Measurements from ENCODE around the gene ACAP2. TPM values are rescaled to one million over a fixed set of nuclear protein-coding genes. Genes with fewer than 3 reads are reported as not detected.

ACAP2 gene
- total and polyA plus RNA-seq, 2 donors = 18.9 to 40.4 TPM

DNA sequence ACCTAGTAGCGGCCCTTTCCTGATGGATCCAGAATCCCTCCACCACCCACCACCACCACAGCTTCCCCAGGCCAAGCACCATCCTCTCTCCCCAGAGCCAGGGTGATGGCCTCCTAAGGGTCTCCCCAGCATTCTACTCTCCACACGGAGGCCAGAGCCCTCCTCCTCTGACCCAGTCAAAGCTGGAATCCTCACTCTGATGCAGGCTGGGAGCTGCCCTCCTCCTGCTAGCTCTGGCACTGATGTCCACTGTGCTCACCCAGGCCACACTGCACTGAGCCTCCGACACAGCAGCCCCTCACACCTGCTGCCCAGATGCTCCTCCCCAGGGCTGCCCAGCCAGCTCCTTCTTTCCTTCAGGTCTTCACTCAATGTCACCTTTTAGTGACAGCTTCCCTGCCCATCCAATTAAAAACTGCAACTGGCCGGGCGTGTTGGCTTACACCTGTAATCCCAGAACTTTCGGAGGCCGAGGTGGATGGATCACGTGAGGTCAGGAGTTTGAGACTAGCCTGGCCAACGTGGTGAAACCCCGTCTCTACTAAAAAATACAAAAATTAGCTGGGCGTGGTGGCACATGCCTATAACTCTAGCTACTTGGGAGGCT lies 192.9 kb downstream of the ACAP2 start:
- Histone ChIP-seq H3K36me3 (ENCODE audit: control insufficient read depth in 2 of 2, insufficient read depth in 2 of 2, low read length in 1 of 2) (no peaks in the 10 kb centered on the region), H3K9me3 (ENCODE audit: control insufficient read depth in 2 of 2, insufficient read depth in 1 of 2, low read length in 1 of 2) (peaks cover 0 to 7% of the 10 kb centered on the region in 2 donors), H3K27me3 (ENCODE audit: control insufficient read depth in 2 of 2, insufficient read depth in 1 of 2, low read length in 1 of 2) (no peaks in the 10 kb centered on the region), H3K4me1 (ENCODE audit: control insufficient read depth in 2 of 2, insufficient read depth in 2 of 2, low read length in 2 of 2) (peaks cover 0 to 40% of the 10 kb centered on the region in 2 donors), H3K4me3 (ENCODE audit: low read length in 2 of 2) (no peak overlapping the region), H3K27ac (ENCODE audit: low read depth in 1 of 2, low read length in 1 of 2) (no peak overlapping the region)
- 96% methylated on average over 11 of the region's 11 CpGs for WGBS
- no peak for DNase-seq (ENCODE audit: low read depth in 6 of 9, low spot score in 9 of 9)

DNA sequence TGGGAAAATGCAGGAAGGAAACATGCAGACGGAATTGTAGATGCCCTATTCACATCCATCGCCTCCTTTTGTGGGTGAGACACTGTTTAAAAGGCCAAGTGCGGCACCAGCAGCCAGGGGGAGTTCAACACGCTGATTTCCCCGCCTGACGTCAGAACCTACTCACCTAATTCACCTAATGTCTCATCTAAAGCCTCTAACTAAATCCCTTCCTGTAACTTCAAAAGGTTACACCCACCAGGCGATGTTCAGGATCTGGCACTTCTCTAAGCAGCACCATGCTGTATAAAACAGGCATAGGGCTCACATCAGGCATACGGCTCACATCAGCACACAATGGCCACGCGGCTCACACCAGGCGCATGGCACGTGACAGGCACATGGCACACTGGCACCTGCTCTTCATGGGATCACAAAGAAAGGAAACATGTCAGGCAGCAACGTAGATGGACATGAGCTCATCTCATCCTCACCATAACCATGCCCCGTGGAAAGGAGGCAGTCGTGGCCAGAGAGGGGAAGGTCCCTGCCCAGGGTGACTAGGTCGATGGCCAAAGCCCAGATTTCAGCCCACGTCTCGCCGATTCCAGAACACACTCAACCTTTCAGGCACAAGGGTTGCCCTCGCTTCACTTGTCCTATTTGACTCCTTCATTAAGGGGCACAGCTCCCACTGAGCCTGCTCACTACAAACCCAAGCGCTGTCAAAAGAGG lies 193.6 kb downstream of the ACAP2 start:
- Histone ChIP-seq H3K9me3 (ENCODE audit: control insufficient read depth in 2 of 2, insufficient read depth in 1 of 2, low read length in 1 of 2) (peaks cover 0 to 7% of the 10 kb centered on the region in 2 donors), H3K36me3 (ENCODE audit: control insufficient read depth in 2 of 2, insufficient read depth in 2 of 2, low read length in 1 of 2) (no peaks in the 10 kb centered on the region), H3K4me3 (ENCODE audit: low read length in 2 of 2) (no peak overlapping the region), H3K4me1 (ENCODE audit: control insufficient read depth in 2 of 2, insufficient read depth in 2 of 2, low read length in 2 of 2) (peaks cover 0 to 35% of the 10 kb centered on the region in 2 donors), H3K27ac (ENCODE audit: low read depth in 1 of 2, low read length in 1 of 2) (no peak overlapping the region), H3K27me3 (ENCODE audit: control insufficient read depth in 2 of 2, insufficient read depth in 1 of 2, low read length in 1 of 2) (no peaks in the 10 kb centered on the region)
- 98% methylated on average over 21 of the region's 21 CpGs for WGBS
- DNase-seq (ENCODE audit: low read depth in 6 of 9, low spot score in 9 of 9) = no peak

DNA sequence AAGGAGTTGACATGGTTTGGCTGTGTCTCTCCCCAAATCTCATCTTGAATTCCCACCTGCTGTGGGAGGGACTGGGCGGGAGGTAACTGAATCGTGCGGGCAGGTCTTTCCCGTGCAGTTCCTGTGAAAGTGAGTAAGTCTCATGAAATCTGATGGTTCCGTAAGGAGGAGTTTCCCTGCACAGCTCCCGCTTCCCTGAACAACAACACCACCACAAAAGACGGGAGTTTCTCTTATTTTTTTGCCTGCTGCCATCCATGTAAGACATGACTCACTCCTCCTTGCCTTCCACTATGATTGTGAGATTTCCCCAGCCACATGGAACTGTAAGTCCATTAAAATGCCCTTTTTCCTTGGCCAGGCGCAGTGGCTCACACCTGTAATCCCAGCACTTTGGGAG lies 194.5 kb downstream of the ACAP2 start:
- no peak for DNase-seq (ENCODE audit: low read depth in 6 of 9, low spot score in 9 of 9)
- no peak overlapping the region for H3K4me3 ChIP-seq (ENCODE audit: low read length in 2 of 2)
- H3K27me3 ChIP-seq (ENCODE audit: control insufficient read depth in 2 of 2, insufficient read depth in 1 of 2, low read length in 1 of 2) = no peaks in the 10 kb centered on the region
- H3K9me3 ChIP-seq (ENCODE audit: control insufficient read depth in 2 of 2, insufficient read depth in 1 of 2, low read length in 1 of 2) = peaks cover 0 to 7% of the 10 kb centered on the region in 2 donors
- H3K27ac ChIP-seq (ENCODE audit: low read depth in 1 of 2, low read length in 1 of 2) = no peak overlapping the region
- WGBS = 99% methylated on average over 8 of the region's 8 CpGs
- H3K36me3 ChIP-seq (ENCODE audit: control insufficient read depth in 2 of 2, insufficient read depth in 2 of 2, low read length in 1 of 2) = no peaks in the 10 kb centered on the region
- H3K4me1 ChIP-seq (ENCODE audit: control insufficient read depth in 2 of 2, insufficient read depth in 2 of 2, low read length in 2 of 2) = peaks cover 0 to 27% of the 10 kb centered on the region in 2 donors

DNA sequence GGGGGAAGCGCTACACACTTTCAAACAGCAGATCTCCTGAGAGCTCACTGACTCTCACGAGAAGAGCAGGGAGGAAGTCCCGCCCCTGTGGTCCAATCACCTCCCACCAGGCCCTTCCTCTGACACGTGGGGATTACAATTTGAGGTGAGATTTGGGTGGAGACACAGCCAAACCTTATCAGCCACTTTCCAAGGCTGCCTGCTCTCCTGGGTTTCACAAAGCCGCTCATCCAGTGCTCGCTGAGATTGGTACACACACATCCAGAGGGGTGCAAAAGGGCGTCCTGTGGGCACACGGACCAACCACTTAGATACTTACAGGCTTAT lies 195.0 kb downstream of the ACAP2 start:
- no peak overlapping the region for H3K4me3 ChIP-seq (ENCODE audit: low read length in 2 of 2)
- peaks cover 0 to 7% of the 10 kb centered on the region in 2 donors for H3K9me3 ChIP-seq (ENCODE audit: control insufficient read depth in 2 of 2, insufficient read depth in 1 of 2, low read length in 1 of 2)
- 86% methylated on average over 8 of the region's 8 CpGs for WGBS
- H3K27me3 ChIP-seq (ENCODE audit: control insufficient read depth in 2 of 2, insufficient read depth in 1 of 2, low read length in 1 of 2) = no peaks in the 10 kb centered on the region
- H3K4me1 ChIP-seq (ENCODE audit: control insufficient read depth in 2 of 2, insufficient read depth in 2 of 2, low read length in 2 of 2) = peaks cover 0 to 23% of the 10 kb centered on the region in 2 donors
- DNase-seq (ENCODE audit: low read depth in 6 of 9, low spot score in 9 of 9) = no peak
- H3K27ac ChIP-seq (ENCODE audit: low read depth in 1 of 2, low read length in 1 of 2) = no peak overlapping the region
- H3K36me3 ChIP-seq (ENCODE audit: control insufficient read depth in 2 of 2, insufficient read depth in 2 of 2, low read length in 1 of 2) = no peaks in the 10 kb centered on the region

DNA sequence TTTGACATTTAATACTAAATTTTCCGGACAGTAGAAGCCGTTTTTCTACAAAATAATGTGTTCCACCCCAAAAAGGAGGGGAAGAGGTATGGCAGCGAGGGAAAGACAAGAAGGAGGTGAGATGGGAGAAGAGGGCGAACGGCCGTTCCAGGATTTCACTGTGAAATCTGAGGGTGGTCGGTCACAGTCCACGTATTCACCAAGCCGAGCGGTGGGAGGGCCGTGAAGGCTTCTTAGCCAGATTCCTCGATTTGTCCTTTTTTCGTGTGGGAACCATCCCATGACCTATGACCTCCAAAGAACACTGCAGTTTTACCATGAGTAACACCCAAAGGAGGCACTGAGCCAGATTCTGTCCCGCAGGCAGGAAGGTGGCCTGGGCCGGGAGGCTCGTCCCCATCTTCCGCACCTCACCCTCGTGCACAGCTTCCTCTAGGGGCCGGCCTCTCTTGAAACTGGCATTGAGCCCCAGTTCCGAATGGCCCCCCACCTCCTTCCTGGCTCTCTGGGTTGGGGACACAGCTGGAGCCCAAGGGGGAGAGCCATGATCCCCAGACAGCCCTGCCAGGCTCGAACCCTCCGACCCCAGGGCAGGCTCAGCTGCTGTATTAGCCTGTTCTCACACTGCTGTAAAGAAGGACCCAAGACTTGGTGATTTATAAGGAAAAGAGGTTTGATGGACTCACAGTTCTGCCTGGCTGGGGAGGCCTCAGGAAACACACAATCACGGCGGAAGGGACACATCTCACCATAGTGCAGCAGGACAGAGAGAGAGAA lies 195.5 kb downstream of the ACAP2 start:
- H3K27ac ChIP-seq (ENCODE audit: low read depth in 1 of 2, low read length in 1 of 2) = no peak overlapping the region
- 97% methylated on average over 24 of the region's 24 CpGs for WGBS
- peaks cover 0 to 7% of the 10 kb centered on the region in 2 donors for H3K9me3 ChIP-seq (ENCODE audit: control insufficient read depth in 2 of 2, insufficient read depth in 1 of 2, low read length in 1 of 2)
- H3K27me3 ChIP-seq (ENCODE audit: control insufficient read depth in 2 of 2, insufficient read depth in 1 of 2, low read length in 1 of 2) = no peaks in the 10 kb centered on the region
- no peak for DNase-seq (ENCODE audit: low read depth in 6 of 9, low spot score in 9 of 9)
- peaks cover 0 to 21% of the 10 kb centered on the region in 2 donors for H3K4me1 ChIP-seq (ENCODE audit: control insufficient read depth in 2 of 2, insufficient read depth in 2 of 2, low read length in 2 of 2)
- no peak overlapping the region for H3K4me3 ChIP-seq (ENCODE audit: low read length in 2 of 2)
- H3K36me3 ChIP-seq (ENCODE audit: control insufficient read depth in 2 of 2, insufficient read depth in 2 of 2, low read length in 1 of 2) = no peaks in the 10 kb centered on the region

DNA sequence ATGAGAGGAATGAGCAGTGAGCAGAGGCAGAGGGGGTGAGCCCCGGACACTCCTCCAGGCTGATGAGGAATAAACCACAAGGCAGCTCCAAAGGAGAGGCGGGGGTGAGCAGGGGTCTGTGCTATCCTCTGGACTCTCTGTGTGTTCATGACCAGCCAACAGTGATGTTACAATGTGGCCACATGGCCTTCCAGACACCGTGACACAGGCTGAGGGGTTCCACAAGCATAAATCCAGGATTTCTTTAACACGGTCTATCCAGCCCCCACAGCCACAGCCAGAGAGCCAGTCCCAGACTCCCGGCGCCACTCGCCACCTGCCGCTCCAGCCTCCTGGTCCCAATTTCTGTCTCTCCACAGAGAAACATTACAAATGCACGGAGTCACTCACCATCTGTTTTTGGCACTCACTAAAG lies 196.2 kb downstream of the ACAP2 start:
- H3K36me3 ChIP-seq (ENCODE audit: control insufficient read depth in 2 of 2, insufficient read depth in 2 of 2, low read length in 1 of 2) = no peaks in the 10 kb centered on the region
- H3K4me1 ChIP-seq (ENCODE audit: control insufficient read depth in 2 of 2, insufficient read depth in 2 of 2, low read length in 2 of 2) = peaks cover 0 to 18% of the 10 kb centered on the region in 2 donors
- H3K27ac ChIP-seq (ENCODE audit: low read depth in 1 of 2, low read length in 1 of 2) = no peak overlapping the region
- no peaks in the 10 kb centered on the region for H3K27me3 ChIP-seq (ENCODE audit: control insufficient read depth in 2 of 2, insufficient read depth in 1 of 2, low read length in 1 of 2)
- no peak for DNase-seq (ENCODE audit: low read depth in 6 of 9, low spot score in 9 of 9)
- H3K4me3 ChIP-seq (ENCODE audit: low read length in 2 of 2) = no peak overlapping the region
- WGBS = 98% methylated on average over 9 of the region's 9 CpGs
- peaks cover 0 to 7% of the 10 kb centered on the region in 2 donors for H3K9me3 ChIP-seq (ENCODE audit: control insufficient read depth in 2 of 2, insufficient read depth in 1 of 2, low read length in 1 of 2)

DNA sequence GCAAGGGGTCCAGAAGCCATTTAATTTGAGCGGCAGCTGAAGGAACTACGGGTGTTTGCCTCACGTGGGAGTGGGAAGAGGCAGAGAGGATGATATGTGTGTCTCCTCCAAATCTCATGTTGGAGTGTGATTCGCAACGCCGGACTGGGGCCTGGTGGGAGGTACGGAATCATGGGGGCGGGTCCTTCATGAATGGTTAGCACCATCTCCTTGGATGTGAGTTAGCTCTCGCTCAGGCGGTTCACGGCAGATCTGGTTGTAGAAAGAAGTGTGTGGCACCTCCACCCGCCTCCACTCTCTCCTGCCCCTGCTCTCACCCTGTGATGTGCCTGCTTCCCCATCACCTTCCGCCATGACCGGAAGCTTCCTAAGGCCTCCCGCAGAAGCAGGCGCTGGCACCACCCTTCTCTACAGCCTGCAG lies 197.3 kb downstream of the ACAP2 start:
- H3K9me3 ChIP-seq (ENCODE audit: control insufficient read depth in 2 of 2, insufficient read depth in 1 of 2, low read length in 1 of 2) = peaks cover 0 to 7% of the 10 kb centered on the region in 2 donors
- 99% methylated on average over 16 of the region's 16 CpGs for WGBS
- no peak for DNase-seq (ENCODE audit: low read depth in 6 of 9, low spot score in 9 of 9)
- H3K27ac ChIP-seq (ENCODE audit: low read depth in 1 of 2, low read length in 1 of 2) = no peak overlapping the region
- no peaks in the 10 kb centered on the region for H3K36me3 ChIP-seq (ENCODE audit: control insufficient read depth in 2 of 2, insufficient read depth in 2 of 2, low read length in 1 of 2)
- peaks cover 0 to 8% of the 10 kb centered on the region in 2 donors for H3K4me1 ChIP-seq (ENCODE audit: control insufficient read depth in 2 of 2, insufficient read depth in 2 of 2, low read length in 2 of 2)
- no peak overlapping the region for H3K4me3 ChIP-seq (ENCODE audit: low read length in 2 of 2)
- no peaks in the 10 kb centered on the region for H3K27me3 ChIP-seq (ENCODE audit: control insufficient read depth in 2 of 2, insufficient read depth in 1 of 2, low read length in 1 of 2)

DNA sequence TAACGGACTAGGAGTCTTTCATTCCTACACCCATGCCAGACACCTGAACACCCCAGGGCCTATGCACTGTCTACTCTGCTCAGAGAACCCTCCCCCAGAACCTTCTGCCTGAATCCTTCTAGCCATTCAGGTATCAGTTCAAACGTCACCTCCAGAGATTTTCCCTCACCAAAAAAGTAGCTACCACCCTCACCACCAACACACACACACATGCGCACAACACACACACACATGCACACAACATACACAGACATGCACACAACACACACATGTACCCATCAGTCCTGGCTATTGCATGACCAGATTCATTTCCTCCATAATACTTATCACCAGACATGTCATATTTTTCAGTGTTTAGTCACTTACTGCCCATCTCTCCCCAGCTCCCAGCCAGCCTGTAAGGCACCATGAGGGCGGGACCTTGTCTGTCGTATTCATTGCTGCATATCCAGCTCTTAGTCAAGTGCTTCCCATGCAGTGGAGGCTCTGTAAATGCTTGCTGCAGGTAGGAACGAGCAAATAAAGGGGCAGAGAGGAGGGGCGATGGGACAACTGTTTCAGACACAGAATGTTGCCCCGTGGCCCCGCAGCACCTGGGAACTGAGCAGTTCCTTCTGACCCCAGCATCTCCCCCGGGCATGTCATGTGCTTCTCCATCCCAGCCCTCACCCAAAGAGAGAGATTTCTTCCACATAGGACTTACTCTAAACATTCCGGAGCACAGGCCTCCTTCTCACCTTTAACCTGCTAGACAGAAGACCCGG lies 201.0 kb downstream of the ACAP2 start:
- WGBS = 96% methylated on average over 12 of the region's 12 CpGs
- peaks cover 0 to 16% of the 10 kb centered on the region in 2 donors for H3K4me1 ChIP-seq (ENCODE audit: control insufficient read depth in 2 of 2, insufficient read depth in 2 of 2, low read length in 2 of 2)
- peaks cover 1 to 6% of the 10 kb centered on the region in 2 donors for H3K9me3 ChIP-seq (ENCODE audit: control insufficient read depth in 2 of 2, insufficient read depth in 1 of 2, low read length in 1 of 2)
- no peak overlapping the region for H3K27ac ChIP-seq (ENCODE audit: low read depth in 1 of 2, low read length in 1 of 2)
- H3K27me3 ChIP-seq (ENCODE audit: control insufficient read depth in 2 of 2, insufficient read depth in 1 of 2, low read length in 1 of 2) = no peaks in the 10 kb centered on the region
- no peak overlapping the region for H3K4me3 ChIP-seq (ENCODE audit: low read length in 2 of 2)
- peaks cover 0 to 6% of the 10 kb centered on the region in 2 donors for H3K36me3 ChIP-seq (ENCODE audit: control insufficient read depth in 2 of 2, insufficient read depth in 2 of 2, low read length in 1 of 2)
- DNase-seq (ENCODE audit: low read depth in 6 of 9, low spot score in 9 of 9) = no peak
